ENCODE data around the gene AOC2. TPM values are rescaled to one million over a fixed set of nuclear protein-coding genes. Genes with fewer than 3 reads are reported as not detected.

Gene AOC2
- total and polyA plus RNA-seq, 2 of the 13 experiments (the other 11 are each of a cell fraction or from before 2014, with no cell fraction given): 1.2 to 3.3 TPM

DNA sequence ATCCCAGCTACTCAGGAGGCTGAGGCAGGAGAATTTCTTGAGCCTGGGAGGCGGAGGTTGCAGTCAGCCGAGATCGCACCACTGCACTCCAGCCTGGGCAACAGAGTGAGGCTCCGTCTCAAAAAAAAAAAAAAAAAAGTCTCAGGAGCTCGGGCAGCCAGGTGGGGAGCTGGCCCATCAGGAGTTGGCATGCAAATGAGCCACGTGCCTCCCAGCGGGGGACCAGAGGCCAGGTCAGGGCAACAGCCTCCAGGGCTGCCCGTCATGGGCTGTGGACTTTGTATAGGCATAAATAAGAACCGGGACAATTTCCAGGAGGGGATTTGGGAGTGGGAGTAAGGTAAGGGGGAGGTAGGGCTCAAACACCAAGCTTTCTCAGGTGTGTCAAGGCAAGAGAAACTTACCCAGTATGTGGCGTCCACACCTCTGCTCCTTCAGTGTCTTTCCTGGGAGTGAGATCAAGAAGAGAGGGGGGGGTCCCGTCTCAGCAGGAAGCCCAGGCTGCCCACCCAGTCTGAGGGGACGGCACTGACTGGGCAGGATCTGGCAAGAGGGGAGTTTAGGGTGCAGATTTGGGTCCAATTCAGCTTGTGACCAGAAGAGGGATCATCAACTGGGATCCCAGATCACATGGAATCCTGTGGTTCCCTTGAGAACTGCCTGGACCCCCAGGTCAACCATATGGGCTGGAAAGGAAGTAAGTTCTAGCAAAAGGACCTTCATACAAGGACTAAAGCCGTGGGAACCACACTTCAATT, 33.9 kb downstream of the AOC2 start (continued):
- TF ChIP-seq SALL1 (CRISPR knock-in tag; IDR thresholded peaks at IDR 0.05) (peak; percentile 86), FOXJ3 (CRISPR knock-in tag; IDR thresholded peaks at IDR 0.05; ENCODE audit: borderline replicate concordance) (no peak), ZNF550 (CRISPR knock-in tag; IDR thresholded peaks at IDR 0.05; ENCODE audit: borderline replicate concordance) (no peak), ZBTB44 (CRISPR knock-in tag; IDR thresholded peaks at IDR 0.05) (no peak), ZSCAN30 (CRISPR knock-in tag; IDR thresholded peaks at IDR 0.05) (no peak), ZNF350 (CRISPR knock-in tag; IDR thresholded peaks at IDR 0.05; ENCODE audit: borderline replicate concordance, low read depth) (peak; percentile 83), AKAP8 (CRISPR knock-in tag; IDR thresholded peaks at IDR 0.05) (peak; percentile 52; the same call in 1 of the 2 replicates), HMG20A (CRISPR knock-in tag; IDR thresholded peaks at IDR 0.05; ENCODE audit: borderline replicate concordance) (no peak; the same call in 1 of the 2 replicates), CCAR2 (optimal IDR thresholded peaks at IDR 0.05; ENCODE audit: low read depth, low read length) (no peak), ZNF274 (CRISPR knock-in tag; IDR thresholded peaks at IDR 0.05) (peak; percentile 56), ZNF142 (CRISPR knock-in tag; IDR thresholded peaks at IDR 0.05) (0 out of 2 replicates have a peak, but pooled peaks have one; percentile 47), NCOR1 (IDR thresholded peaks at IDR 0.05; ENCODE audit: borderline replicate concordance, low read length) (no peak; the same call in 1 of the 2 replicates), RAD21 (CRISPR knock-in tag; IDR thresholded peaks at IDR 0.05) (peak; percentile 43), RARA (CRISPR knock-in tag; IDR thresholded peaks at IDR 0.05) (peak; percentile 73), THRA (CRISPR knock-in tag; IDR thresholded peaks at IDR 0.05; ENCODE audit: borderline replicate concordance) (peak; percentile 74), REPIN1 (CRISPR knock-in tag; IDR thresholded peaks at IDR 0.05; ENCODE audit: borderline replicate concordance, low read depth) (peak; percentile 59; the same call in 1 of the 2 replicates)
- TF ChIP-seq, protein P1, sequence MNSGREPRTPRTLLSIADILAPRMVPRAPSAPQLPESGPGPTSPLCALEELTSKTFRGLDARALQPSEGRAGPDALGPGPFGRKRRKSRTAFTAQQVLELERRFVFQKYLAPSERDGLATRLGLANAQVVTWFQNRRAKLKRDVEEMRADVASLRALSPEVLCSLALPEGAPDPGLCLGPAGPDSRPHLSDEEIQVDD (CRISPR knock-in tag; IDR thresholded peaks at IDR 0.05; ENCODE audit: borderline replicate concordance): 0 out of 2 replicates have a peak, but pooled peaks have one; percentile 11
- TF ChIP-seq, protein P2, sequence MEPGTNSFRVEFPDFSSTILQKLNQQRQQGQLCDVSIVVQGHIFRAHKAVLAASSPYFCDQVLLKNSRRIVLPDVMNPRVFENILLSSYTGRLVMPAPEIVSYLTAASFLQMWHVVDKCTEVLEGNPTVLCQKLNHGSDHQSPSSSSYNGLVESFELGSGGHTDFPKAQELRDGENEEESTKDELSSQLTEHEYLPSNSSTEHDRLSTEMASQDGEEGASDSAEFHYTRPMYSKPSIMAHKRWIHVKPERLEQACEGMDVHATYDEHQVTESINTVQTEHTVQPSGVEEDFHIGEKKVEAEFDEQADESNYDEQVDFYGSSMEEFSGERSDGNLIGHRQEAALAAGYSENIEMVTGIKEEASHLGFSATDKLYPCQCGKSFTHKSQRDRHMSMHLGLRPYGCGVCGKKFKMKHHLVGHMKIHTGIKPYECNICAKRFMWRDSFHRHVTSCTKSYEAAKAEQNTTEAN (CRISPR knock-in tag; conservative IDR thresholded peaks at IDR 0.05): 0 out of 2 replicates have a peak, but pooled peaks have one; percentile 4

All from HepG2 (cell line).